Endometrium (tissue), 2 donors: ENCODE data around the gene CNPPD1.

Experiments
- FAIRE-seq: peaks from 2 replicates; lab custom pipeline; 2012; peaks lifted over from hg19 to GRCh38; lab: Jason Lieb, UNC
- donor health status: control.
- donor health status: control.

The CNPPD1 gene

GRCh38 chr2:219122202-219122980 lies 54.3 kb downstream of the CNPPD1 start:
- no peak for FAIRE-seq
